ENCODE measurements around the gene FAM167B. TPM values are rescaled to one million over a fixed set of nuclear protein-coding genes. Genes with fewer than 3 reads are reported as not detected.
A peak's percentile ranks its signal among the peaks of the same experiment; 100 is the strongest.

Gene FAM167B
- total RNA-seq, 2 experiments from 2014 or later = 1.6 to 1.8 TPM

GRCh38 chr1:32204943-32205361 lies 42.1 kb upstream of the FAM167B start:
- Histone ChIP-seq H4K20me1 (ENCODE audit: insufficient read depth, low read length) (no peaks in the 10 kb centered on the region), H3K4me1 (ENCODE audit: insufficient read depth, low read length, poor library complexity, severe bottlenecking) (peaks cover 47% of the 10 kb centered on the region), H3K9me2 (ENCODE audit: insufficient read depth, low read length) (no peaks in the 10 kb centered on the region), H2AFZ (ENCODE audit: low read length) (peak overlapping the region; percentile 53; the same call in 1 of the 2 replicates), H3K36me3 (ENCODE audit: insufficient read depth, low read length) (peaks cover 16% of the 10 kb centered on the region), H3K9me3 (ENCODE audit: low read length) (no peaks in the 10 kb centered on the region), H3K79me2 (ENCODE audit: insufficient read depth, low read depth, low read length) (no peaks in the 10 kb centered on the region), H3K27ac (ENCODE audit: low read depth, low read length, poor library complexity, severe bottlenecking) (no peak overlapping the region), H3K4me3 (ENCODE audit: low read depth, low read length, poor library complexity, severe bottlenecking) (peak overlapping the region; percentile 94), H3K4me2 (ENCODE audit: low read length) (peak overlapping the region; percentile 96)
- CTCF ChIA-PET (ENCODE audit: unreplicated experiment) = interaction anchor here (1.7 kb wide), 1 partner anchor 11 kb away, joined by 8 read pairs; no protein-coding TSS in a partner anchor
- DNase-seq (ENCODE audit: low spot score) = no peak
- POLR2A ChIA-PET = interaction anchor here (1.4 kb wide), 1 partner anchor 12 kb away, joined by 5 read pairs; no protein-coding TSS in a partner anchor
- no TSS peak for BruUV-seq (replicated peaks)
- intact Hi-C loops (cut with micrococcal nuclease; ENCODE audit: unreplicated experiment) = no loop called here
- TF ChIP-seq EZH2phosphoT487 (IDR thresholded peaks at IDR 0.05; ENCODE audit: borderline replicate concordance, low read depth, low read length) = no peak
- TF ChIP-seq CTCF (conservative IDR thresholded peaks at IDR 0.05; ENCODE audit: low read length) = no peak

GRCh38 chr1:32205401-32206370 lies 41.3 kb upstream of the FAM167B start, which contains the start of gene IQCC:
IQCC (plus strand) TSS chr1:32205671; CDS start chr1:32205682, 11 bp downstream.
- no peaks in the 10 kb centered on the region for H3K9me3 ChIP-seq (ENCODE audit: low read length)
- H3K4me3 ChIP-seq (ENCODE audit: low read depth, low read length, poor library complexity, severe bottlenecking) = peak within 1 kb of the TSS; percentile 94
- H3K79me2 ChIP-seq (ENCODE audit: insufficient read depth, low read depth, low read length) = no peaks in the 10 kb centered on the region
- TSS peak; percentile 83 for BruUV-seq (replicated peaks)
- peaks cover 16% of the 10 kb centered on the region for H3K36me3 ChIP-seq (ENCODE audit: insufficient read depth, low read length)
- H3K27ac ChIP-seq (ENCODE audit: low read depth, low read length, poor library complexity, severe bottlenecking) = peak within 1 kb of the TSS; percentile 8
- ChIA-PET CTCF (ENCODE audit: unreplicated experiment) (interaction anchor here (1.7 kb wide), 1 partner anchor 10 kb away, joined by 8 read pairs; no protein-coding TSS in a partner anchor), POLR2A (interaction anchor here (1.4 to 1.8 kb wide), 2 partner anchors 11 to 26 kb away, joined by 5 to 6 read pairs; partner anchors contain the start of gene TXLNA)
- H2AFZ ChIP-seq (ENCODE audit: low read length) = peak within 1 kb of the TSS; percentile 53
- no peak for TF ChIP-seq EZH2phosphoT487 (IDR thresholded peaks at IDR 0.05; ENCODE audit: borderline replicate concordance, low read depth, low read length)
- TF ChIP-seq CTCF (conservative IDR thresholded peaks at IDR 0.05; ENCODE audit: low read length) = no peak
- peak within 1 kb of the TSS; percentile 96 for H3K4me2 ChIP-seq (ENCODE audit: low read length)
- DNase-seq (ENCODE audit: low spot score) = peak; percentile 89
- no peaks in the 10 kb centered on the region for H3K9me2 ChIP-seq (ENCODE audit: insufficient read depth, low read length)
- H4K20me1 ChIP-seq (ENCODE audit: insufficient read depth, low read length) = no peaks in the 10 kb centered on the region
- intact Hi-C loops (cut with micrococcal nuclease; ENCODE audit: unreplicated experiment) = no loop called here
- H3K4me1 ChIP-seq (ENCODE audit: insufficient read depth, low read length, poor library complexity, severe bottlenecking) = peaks cover 42% of the 10 kb centered on the region
